ENCODE data around the gene TINAGL1.
A peak's percentile ranks its signal among the peaks of the same experiment; 100 is the strongest.

The TINAGL1 gene

DNA sequence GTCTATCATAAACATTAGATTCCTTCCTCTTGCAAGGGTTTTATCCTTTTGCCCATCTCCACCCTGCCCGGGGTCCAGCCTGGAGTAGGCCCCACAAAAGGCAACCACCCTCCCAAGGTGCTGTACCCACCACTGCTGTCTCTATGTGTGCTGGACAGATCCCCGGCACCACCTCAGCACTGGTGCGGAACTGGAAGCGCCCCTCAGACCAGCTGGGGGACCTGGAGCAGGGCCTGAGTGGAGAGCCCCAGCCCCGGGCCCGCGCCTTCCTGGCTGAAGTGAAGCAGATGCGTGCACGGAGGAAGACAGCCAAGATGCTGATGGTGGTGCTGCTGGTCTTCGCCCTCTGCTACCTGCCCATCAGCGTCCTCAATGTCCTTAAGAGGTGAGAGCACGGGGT lies 47.0 kb downstream of the TINAGL1 start:
- DNase-seq: peak in 1 of 10 donors; percentile 62
- intact Hi-C loops (cut with DNase I): no loop called here

GRCh38 chr1:31624309-31624708 lies 48.0 kb downstream of the TINAGL1 start:
- DNase-seq: peak in 1 of 10 donors; percentile 43
- intact Hi-C loops (cut with DNase I): no loop called here

GRCh38 chr1:31624731-31625514 lies 48.6 kb downstream of the TINAGL1 start:
- intact Hi-C loops (cut with DNase I): no loop called here
- DNase-seq: peak in 1 of 10 donors; percentile 61

GRCh38 chr1:31625561-31626222 lies 49.4 kb downstream of the TINAGL1 start:
- intact Hi-C loops (cut with DNase I): no loop called here
- DNase-seq: peak in 1 of 10 donors; percentile 20

- peak in 8 of 10 donors; percentile 41 to 91 (median 59) for DNase-seq
- intact Hi-C loops (cut with DNase I): no loop called here
These were observed 50.2 kb downstream of the TINAGL1 start for GRCh38 chr1:31626223-31627207.

GRCh38 chr1:31627301-31627929 lies 51.1 kb downstream of the TINAGL1 start:
- peak in 2 of 10 donors; percentile 63 to 89 for DNase-seq
- intact Hi-C loops (cut with DNase I): no loop called here

GRCh38 chr1:31627930-31628559 lies 51.7 kb downstream of the TINAGL1 start:
- peak in 4 of 10 donors; percentile 16 to 84 (median 32) for DNase-seq
- intact Hi-C loops (cut with DNase I): no loop called here

DNA sequence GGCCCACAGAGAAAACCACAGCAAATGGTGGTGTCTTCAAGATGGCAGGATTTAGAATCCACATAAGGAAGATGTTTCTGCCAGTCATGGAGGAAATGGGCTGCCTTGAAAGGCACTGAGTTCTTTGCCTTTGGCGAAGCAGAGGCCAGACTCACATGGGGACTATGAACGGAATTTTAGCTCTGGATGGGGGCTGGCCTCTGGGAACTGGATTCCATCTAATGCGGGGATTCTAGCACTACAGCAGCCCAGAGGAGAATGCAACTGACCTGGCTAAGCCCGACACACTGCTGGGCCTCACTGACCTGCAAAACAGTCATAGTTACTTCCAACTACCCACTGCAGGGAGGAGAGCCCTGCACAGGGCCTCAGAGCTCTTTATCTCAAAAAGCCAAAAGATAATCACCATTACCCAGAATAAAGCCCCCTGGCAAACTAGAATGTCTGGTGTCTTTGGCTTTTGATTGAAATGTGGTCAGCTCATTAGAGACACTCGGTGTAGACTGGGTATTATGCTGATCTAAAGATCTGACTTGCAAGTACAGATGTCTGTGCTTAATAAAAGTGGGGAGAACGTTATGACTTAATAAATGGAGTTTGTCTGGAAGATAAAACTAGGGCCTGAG lies 52.7 kb downstream of the TINAGL1 start:
- intact Hi-C loops (cut with DNase I): no loop called here

DNA sequence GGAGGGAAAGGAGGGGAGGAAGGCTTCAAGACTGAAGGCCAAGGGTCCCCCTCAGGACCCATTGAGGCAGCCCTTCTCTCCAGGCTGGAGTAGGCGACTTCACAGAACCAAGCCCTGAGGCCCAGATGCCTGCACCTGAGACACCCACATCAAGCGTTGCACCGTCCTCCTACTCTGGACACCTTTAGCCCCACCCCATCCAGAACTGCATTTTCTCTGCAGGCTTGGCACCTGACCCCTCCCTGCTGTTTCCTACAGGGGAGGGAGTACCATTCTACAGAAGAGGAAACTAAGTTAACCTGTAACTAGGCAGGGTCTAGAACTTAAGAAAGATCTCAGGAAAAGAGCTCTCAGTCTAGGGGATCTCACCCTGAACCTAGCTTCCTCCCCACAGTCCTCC lies 56.3 kb downstream of the TINAGL1 start:
- DNase-seq: peak in 1 of 10 donors; percentile 12

More for the DNA sequence above, 52.7 kb downstream of the TINAGL1 start:
- DNase-seq: peak in 1 of 10 donors; percentile 30

DNA sequence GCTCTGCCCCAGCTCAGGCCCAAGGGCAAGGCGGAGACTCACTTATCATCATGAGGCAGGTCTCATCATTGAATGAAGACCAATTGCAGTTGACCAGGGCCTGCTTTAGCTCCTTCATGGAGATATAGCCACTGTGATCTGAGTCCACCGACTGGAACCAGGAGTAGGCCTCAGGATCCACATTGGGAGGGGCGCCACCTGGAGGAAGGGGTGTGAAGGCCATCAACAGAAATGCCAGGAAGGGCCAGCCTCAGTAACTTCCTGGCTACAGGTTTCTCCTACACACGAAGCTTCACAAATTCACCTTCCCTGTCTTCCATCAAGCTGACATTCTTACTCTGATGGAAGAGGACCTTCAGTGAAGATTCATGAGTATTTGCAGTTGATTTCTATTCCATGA lies 56.8 kb downstream of the TINAGL1 start:
- intact Hi-C loops (cut with DNase I): no loop called here
- peak in 1 of 10 donors; percentile 57 for DNase-seq

More for the DNA sequence above, 56.3 kb downstream of the TINAGL1 start:
- intact Hi-C loops (cut with DNase I): no loop called here
